GM10248 (cell line): ENCODE data around the gene SNX5.

ENCODE experiments used
- CTCF ChIA-PET: fragments of 300-600 bp; sonication (Branson Sonifier 250); formaldehyde crosslinking; extraction: SDS; loops from one replicate; lab custom pipeline; 2021; ENCODE audit warnings: antibody characterized with exemption; lab: Yijun Ruan, JAX
- POLR2A ChIA-PET: fragments of 350-650 bp; sonication (Branson Sonifier 250); formaldehyde crosslinking; extraction: SDS; loops from one replicate; lab custom pipeline; 2020; ENCODE audit warnings: antibody characterized with exemption; lab: Yijun Ruan, JAX
- DNase-seq: peaks from one replicate; pipeline ENCODE4 v3.0.0; 2012; ENCODE audit errors: extremely low spot score
- TF ChIP-seq, protein P1 (sequence below): IDR thresholded peaks from 2 replicates; pipeline ENCODE4 v1.5.1; 2012; ENCODE audit warnings: mild to moderate bottlenecking, low read depth; ENCODE audit errors: extremely low read depth, missing control alignments, control extremely low read depth

The SNX5 gene

DNA sequence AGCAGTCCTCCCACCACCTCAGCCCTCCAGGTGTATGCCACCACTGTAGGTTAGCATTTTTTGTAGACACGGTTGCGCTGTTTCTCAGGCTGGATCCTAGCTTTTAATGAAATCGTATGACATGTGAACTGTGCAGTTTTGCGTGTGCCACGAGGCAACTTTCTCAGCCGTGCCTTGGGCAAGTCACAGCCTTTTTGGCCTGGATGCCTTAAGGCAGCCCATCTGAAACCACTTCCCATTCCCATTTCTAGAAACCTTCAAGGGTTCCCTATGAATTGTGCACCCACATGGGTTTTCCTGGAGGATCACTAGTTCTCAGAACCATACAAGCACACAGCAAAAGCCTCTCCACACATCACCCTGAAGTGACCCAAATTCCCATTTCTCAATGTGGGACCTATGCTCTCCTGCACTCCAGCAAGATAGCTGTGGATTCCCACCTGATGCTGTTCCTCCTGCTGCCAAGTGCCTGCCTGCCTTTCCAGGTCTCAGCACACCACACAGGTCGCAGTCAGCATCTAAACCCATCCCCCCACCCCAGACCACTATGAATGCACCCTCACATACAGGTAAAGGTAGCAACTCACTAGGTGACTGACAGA, 28.9 kb downstream of the SNX5 start:
- TF ChIP-seq, protein P1, sequence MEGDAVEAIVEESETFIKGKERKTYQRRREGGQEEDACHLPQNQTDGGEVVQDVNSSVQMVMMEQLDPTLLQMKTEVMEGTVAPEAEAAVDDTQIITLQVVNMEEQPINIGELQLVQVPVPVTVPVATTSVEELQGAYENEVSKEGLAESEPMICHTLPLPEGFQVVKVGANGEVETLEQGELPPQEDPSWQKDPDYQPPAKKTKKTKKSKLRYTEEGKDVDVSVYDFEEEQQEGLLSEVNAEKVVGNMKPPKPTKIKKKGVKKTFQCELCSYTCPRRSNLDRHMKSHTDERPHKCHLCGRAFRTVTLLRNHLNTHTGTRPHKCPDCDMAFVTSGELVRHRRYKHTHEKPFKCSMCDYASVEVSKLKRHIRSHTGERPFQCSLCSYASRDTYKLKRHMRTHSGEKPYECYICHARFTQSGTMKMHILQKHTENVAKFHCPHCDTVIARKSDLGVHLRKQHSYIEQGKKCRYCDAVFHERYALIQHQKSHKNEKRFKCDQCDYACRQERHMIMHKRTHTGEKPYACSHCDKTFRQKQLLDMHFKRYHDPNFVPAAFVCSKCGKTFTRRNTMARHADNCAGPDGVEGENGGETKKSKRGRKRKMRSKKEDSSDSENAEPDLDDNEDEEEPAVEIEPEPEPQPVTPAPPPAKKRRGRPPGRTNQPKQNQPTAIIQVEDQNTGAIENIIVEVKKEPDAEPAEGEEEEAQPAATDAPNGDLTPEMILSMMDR = no peak
- CTCF ChIA-PET = interaction anchor here (0.6 to 5.1 kb wide), 36 partner anchors 9 to 435 kb away, joined by 3 to 53 read pairs (median 5); partner anchors contain the start of gene RRBP1
- POLR2A ChIA-PET = interaction anchor here (1.0 kb wide), 1 partner anchor 257 kb away, joined by 4 read pairs; the partner anchor contains the start of gene RRBP1
- no peak for DNase-seq

DNA sequence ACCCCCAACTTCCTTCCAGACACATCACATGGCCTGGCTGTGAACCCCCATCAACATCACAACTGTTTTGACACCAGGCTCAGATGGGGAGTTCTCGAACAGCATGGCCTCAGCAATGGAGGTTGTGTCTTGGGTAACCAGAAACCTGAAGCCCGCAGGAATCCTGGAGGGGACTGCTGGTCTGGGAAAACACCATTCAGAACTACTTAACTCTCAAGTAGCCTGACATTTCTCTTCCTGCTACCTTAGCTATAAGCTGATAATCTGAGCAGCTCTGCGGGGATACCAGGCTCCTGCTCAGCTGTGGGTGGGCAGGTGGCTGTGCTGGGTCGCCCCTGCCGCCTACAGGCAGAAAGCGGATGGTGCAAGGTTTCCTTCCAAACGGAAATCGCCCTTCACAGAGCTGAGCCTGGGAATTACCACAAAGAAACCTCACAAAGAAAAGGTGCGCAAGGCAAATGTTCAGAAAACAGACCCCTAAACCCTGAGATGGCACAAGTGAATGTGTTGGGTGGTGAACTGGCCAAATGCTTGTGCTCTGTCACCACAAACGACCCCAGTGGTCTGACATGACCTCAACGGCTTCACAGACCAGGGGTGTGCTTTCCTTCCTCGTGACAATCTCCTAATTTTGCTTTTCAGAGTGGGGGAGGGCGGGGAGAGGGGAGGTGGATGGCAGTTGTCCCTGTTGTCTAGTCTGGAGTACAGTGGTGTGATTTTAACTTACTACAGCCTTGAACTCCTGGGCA, 29.5 kb downstream of the SNX5 start:
- DNase-seq = peak; percentile 78
- ChIA-PET POLR2A (interaction anchor here (0.6 to 1.0 kb wide), 3 partner anchors 27 to 257 kb away, joined by 4 read pairs; partner anchors contain the start of gene RRBP1), CTCF (interaction anchor here (0.6 to 5.1 kb wide), 52 partner anchors 10 to 434 kb away, joined by 3 to 53 read pairs (median 5); partner anchors contain the start of gene RRBP1)
- TF ChIP-seq, protein P1 = peak; percentile 92

DNA sequence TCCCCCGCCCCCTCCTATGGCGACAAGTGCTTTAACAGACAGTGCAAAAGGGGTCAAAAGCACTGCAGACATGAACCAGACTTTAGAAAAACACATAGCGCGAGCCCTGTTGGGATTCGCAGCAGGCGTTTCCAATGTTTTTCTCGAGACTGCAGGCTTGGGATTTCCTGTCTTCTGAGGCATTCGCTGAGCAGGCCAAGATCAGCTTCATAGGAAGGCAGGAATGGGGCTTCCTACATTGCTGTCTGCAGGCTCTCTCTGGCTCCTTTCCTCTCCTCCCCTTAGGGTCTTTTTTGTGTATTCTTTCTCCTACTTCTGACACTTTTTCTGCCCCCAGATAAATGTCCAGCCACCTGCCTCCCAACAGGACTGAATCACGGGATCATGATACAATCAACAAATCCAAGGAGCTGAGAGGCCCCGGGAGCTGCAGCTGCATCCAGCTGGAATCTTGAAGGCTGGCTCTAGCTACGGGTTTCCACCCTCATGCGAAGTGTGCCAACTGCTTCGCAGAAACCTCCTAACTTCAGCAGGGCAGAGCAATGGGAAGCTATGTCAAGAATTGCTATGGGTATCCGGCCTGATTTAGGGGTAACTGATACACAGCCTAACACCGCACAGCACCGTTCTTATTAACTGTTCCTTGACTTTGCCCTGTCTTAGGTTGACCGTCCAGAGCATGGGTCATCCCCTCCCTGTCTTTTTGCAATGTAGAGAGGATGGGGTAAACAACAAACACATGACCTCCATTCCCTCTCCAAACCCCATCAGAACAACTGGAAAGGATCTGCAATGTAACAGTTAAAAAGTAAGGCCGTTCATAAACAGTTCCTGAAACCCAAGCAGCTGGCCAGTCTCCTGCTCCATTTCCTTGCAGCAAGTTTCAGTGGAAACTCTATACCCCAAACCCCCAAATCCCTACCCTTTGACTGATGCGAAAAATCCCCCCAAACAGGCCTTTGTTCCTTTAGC, 31.5 kb downstream of the SNX5 start:
- ChIA-PET POLR2A (interaction anchor here (0.6 kb wide), 1 partner anchor 19 kb away, joined by 5 read pairs; no protein-coding TSS in a partner anchor), CTCF (interaction anchor here (0.8 to 5.1 kb wide), 14 partner anchors 8 to 432 kb away, joined by 3 to 53 read pairs (median 6); partner anchors contain the start of gene RRBP1)
- TF ChIP-seq, protein P1 = no peak
- DNase-seq = no peak

DNA sequence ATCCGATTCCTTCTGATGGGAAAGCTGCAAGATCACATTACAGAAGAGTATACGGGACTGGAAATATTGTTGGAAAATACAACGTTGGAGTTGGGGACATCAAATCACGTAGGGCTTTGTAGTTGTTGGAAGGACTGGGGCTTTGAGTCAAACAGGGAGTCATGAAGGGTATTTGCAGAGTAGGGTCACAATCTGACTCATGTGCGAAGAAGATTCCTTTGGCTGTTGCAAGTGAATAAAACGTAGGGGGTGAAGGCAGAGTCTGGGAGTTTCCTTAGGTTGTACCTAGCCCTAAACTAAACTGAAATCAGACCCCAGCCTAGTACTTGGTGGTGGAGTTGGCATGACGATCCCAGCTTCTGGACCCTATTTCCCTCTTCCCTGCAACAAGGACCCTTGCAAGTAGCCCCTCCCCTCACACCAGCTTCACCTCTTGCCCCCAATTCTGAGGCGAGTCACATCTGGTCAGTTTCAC, 32.3 kb downstream of the SNX5 start:
- POLR2A ChIA-PET = no interaction called here
- TF ChIP-seq, protein P1 = no peak
- CTCF ChIA-PET = interaction anchor here (0.8 to 5.1 kb wide), 6 partner anchors 10 to 253 kb away, joined by 3 to 53 read pairs (median 4); partner anchors contain the start of gene RRBP1

DNA sequence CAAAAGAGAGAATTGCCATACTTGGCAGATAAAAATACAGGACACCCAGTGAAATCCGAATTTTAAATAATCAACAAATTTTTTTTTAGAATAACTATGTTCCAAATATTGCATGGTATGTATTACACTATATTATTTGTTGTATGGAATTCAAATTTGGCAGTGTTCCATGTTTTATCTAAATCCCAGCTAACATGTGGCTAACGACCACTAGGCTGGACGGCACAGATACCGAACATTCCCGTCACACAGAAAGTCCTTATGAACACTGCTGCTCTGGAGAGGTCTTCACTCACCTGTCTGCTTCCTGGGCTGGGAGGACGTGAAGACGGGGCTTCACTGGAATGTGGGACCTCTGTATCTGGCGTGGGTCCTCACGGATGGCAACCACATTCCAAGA, 32.8 kb downstream of the SNX5 start:
- TF ChIP-seq, protein P1 = no peak
- ChIA-PET POLR2A (no interaction called here), CTCF (interaction anchor here (0.9 kb wide), 1 partner anchor 59 kb away, joined by 4 read pairs; no protein-coding TSS in a partner anchor)
- no peak for DNase-seq

More for the DNA sequence above, 32.3 kb downstream of the SNX5 start:
- no peak for DNase-seq
